NCI-H146 treated with DMSO at 0.1 percent for 48 hours (cell line): ENCODE data around the gene MFNG.

Experiments used
- DNase-seq: peaks from one replicate; lab custom pipeline; 2025; ENCODE audit not compliant: unreplicated experiment; lab: John Stamatoyannopoulos, UW

MFNG gene

GRCh38 chr22:37497062-37497599, 10.9 kb upstream of the MFNG start:
- no peak for DNase-seq

GRCh38 chr22:37496651-37497050, 10.5 kb upstream of the MFNG start:
- no peak for DNase-seq

GRCh38 chr22:37493979-37494378, 7.8 kb upstream of the MFNG start:
- DNase-seq = no peak

GRCh38 chr22:37492428-37493344, 6.5 kb upstream of the MFNG start:
- no peak for DNase-seq

- no peak for DNase-seq
Observed at GRCh38 chr22:37491559-37492427, 5.6 kb upstream of the MFNG start.

- no peak for DNase-seq
Observed at GRCh38 chr22:37491106-37491505, 4.9 kb upstream of the MFNG start.

- DNase-seq = no peak
Observed at GRCh38 chr22:37489983-37490382, 3.8 kb upstream of the MFNG start.

- DNase-seq = no peak
Observed at GRCh38 chr22:37488337-37489135, 2.4 kb upstream of the MFNG start.

- no peak for DNase-seq
Observed at GRCh38 chr22:37487571-37487970, 1.4 kb upstream of the MFNG start.

GRCh38 chr22:37487129-37487528, 945 bp upstream of the MFNG start:
- DNase-seq = no peak

GRCh38 chr22:37485395-37486223, 575 bp downstream of the MFNG start:
- no peak for DNase-seq

GRCh38 chr22:37484480-37485394, 1.4 kb downstream of the MFNG start:
- no peak for DNase-seq

- no peak for DNase-seq
Observed at GRCh38 chr22:37483050-37483449, 3.1 kb downstream of the MFNG start.

GRCh38 chr22:37482244-37482643, 3.9 kb downstream of the MFNG start:
- DNase-seq = no peak

- no peak for DNase-seq
Observed at GRCh38 chr22:37481347-37481907, 4.8 kb downstream of the MFNG start.

- DNase-seq = no peak
Observed at GRCh38 chr22:37480387-37481346, 5.5 kb downstream of the MFNG start.

GRCh38 chr22:37479196-37479595, 7.0 kb downstream of the MFNG start:
- no peak for DNase-seq
